A673 (cell line): ENCODE measurements around the gene HERC2.
"Not testable (repeated sequence)": the region's sequence is repeated elsewhere in the genome, so short reads cannot be mapped to it uniquely, and the experiment has no call there.

Experiments used
- CTCF ChIP-seq: fragments of 300-800, 200-600 bp; sonication (generic); conservative IDR thresholded peaks from 2 replicates; pipeline ENCODE4 v1.5.1; 2017; ENCODE audit warnings: low read depth, mild to moderate bottlenecking, antibody characterized with exemption, low read length, moderate library complexity, mixed read lengths
- EZH2 ChIP-seq: fragments of 200-600 bp; sonication (generic); IDR thresholded peaks from 2 replicates; pipeline ENCODE4 v1.6.1; 2017; ENCODE audit warnings: borderline replicate concordance, low read depth, mild to moderate bottlenecking, mixed read lengths, antibody characterized with exemption, low read length; ENCODE audit not compliant: poor library complexity, severe bottlenecking

GRCh38 chr15:28297434-28297833 is 24.5 kb downstream of the HERC2 start:
- not testable (repeated sequence) for TF ChIP-seq CTCF, EZH2
